Upper lobe of left lung (tissue), 4 donors: ENCODE results near the gene PKN2.

ENCODE experiments used
- EP300 ChIP-seq, 4 donors: sonication (generic); formaldehyde crosslinking; IDR thresholded peaks; one replicate each; pipeline ENCODE4 v1.5.1; 2017; ENCODE audit warnings: antibody characterized with exemption in 4 of 4, control low read depth in 2 of 4
- POLR2A ChIP-seq, 4 donors: fragments of 450-650 bp; IDR thresholded peaks; one replicate each; pipeline ENCODE4 v1.5.1; 2016 to 2017; ENCODE audit warnings: antibody characterized with exemption in 4 of 4, mild to moderate bottlenecking in 2 of 4
- POLR2AphosphoS5 ChIP-seq, 2 donors: sonication (generic); formaldehyde crosslinking; IDR thresholded peaks; one replicate each; pipeline ENCODE4 v1.5.1; 2017; ENCODE audit warnings: antibody characterized with exemption in 2 of 2
- TF ChIP-seq, protein P1 (sequence below), 6 experiments: fragments of 450-650 bp in 4 of 6; fragments of 200-600 bp in 2 of 6; sonication (generic) in 2 of 6; IDR thresholded peaks; one replicate each; pipeline ENCODE4 v1.5.1; 2016 to 2019; ENCODE audit warnings: antibody characterized with exemption in 6 of 6

GRCh38 chr1:88780485-88780884, 96.4 kb downstream of the PKN2 start:
- TF ChIP-seq POLR2A (IDR thresholded peaks at IDR 0.05) (no peak), EP300 (IDR thresholded peaks at IDR 0.05) (no peak), POLR2AphosphoS5 (IDR thresholded peaks at IDR 0.05) (no peak)
- TF ChIP-seq, protein P1, sequence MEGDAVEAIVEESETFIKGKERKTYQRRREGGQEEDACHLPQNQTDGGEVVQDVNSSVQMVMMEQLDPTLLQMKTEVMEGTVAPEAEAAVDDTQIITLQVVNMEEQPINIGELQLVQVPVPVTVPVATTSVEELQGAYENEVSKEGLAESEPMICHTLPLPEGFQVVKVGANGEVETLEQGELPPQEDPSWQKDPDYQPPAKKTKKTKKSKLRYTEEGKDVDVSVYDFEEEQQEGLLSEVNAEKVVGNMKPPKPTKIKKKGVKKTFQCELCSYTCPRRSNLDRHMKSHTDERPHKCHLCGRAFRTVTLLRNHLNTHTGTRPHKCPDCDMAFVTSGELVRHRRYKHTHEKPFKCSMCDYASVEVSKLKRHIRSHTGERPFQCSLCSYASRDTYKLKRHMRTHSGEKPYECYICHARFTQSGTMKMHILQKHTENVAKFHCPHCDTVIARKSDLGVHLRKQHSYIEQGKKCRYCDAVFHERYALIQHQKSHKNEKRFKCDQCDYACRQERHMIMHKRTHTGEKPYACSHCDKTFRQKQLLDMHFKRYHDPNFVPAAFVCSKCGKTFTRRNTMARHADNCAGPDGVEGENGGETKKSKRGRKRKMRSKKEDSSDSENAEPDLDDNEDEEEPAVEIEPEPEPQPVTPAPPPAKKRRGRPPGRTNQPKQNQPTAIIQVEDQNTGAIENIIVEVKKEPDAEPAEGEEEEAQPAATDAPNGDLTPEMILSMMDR (IDR thresholded peaks at IDR 0.05) = no peak
